H1 (cell line): Measurements from ENCODE around the gene CENPP. TPM values are rescaled to one million over a fixed set of nuclear protein-coding genes. Genes with fewer than 3 reads are reported as not detected.

Experiments
- CTCF ChIA-PET: fragments of 300-600 bp; sonication (Branson Sonifier 250); formaldehyde crosslinking; loops from one replicate; lab custom pipeline; 2021; ENCODE audit not compliant: partially characterized antibody; lab: Charles Lee
- POLR2A ChIA-PET: fragments of 300-600 bp; sonication (Branson Sonifier 250); formaldehyde crosslinking; loops from one replicate; lab custom pipeline; 2021; ENCODE audit warnings: inconsistent platforms; ENCODE audit not compliant: partially characterized antibody; lab: Charles Lee
- DNase-seq, 2 experiments: peaks; one replicate each; pipeline versions ENCODE4 v3.0.0 to v3.0.0-alpha.2; 2010 to 2022; ENCODE audit warnings: low spot score in 2 of 2, low read depth in 1 of 2, mixed read lengths in 1 of 2
- FAIRE-seq: peaks from 2 replicates; lab custom pipeline; 2011; peaks lifted over from hg19 to GRCh38; lab: Jason Lieb, UNC
- H2AFZ ChIP-seq: 2 replicates; pipeline ENCODE4 v1.8.1; 2012; ENCODE audit warnings: low read length, inconsistent platforms
- H2AK5ac ChIP-seq: 2 replicates; pipeline ENCODE4 v1.6.1; 2013; ENCODE audit warnings: low read depth, low read length
- H2BK120ac ChIP-seq: replicated peaks from 2 replicates; pipeline ENCODE3; 2013; ENCODE audit warnings: low read depth, low read length, inconsistent platforms
- H2BK12ac ChIP-seq: 2 replicates; pipeline ENCODE4 v1.6.1; 2013; ENCODE audit warnings: low read depth, low read length
- H2BK15ac ChIP-seq: 2 replicates; pipeline ENCODE4 v1.6.1; 2013; ENCODE audit warnings: low read length
- H2BK20ac ChIP-seq: 2 replicates; pipeline ENCODE4 v1.6.1; 2013; ENCODE audit warnings: low read length
- H2BK5ac ChIP-seq: 2 replicates; pipeline ENCODE4 v1.6.1; 2013; ENCODE audit warnings: low read depth, low read length
- H3K14ac ChIP-seq: 2 replicates; pipeline ENCODE4 v1.6.1; 2013; ENCODE audit warnings: inconsistent platforms; ENCODE audit not compliant: insufficient read length
- H3K18ac ChIP-seq: 2 replicates; pipeline ENCODE4 v1.6.1; 2013; ENCODE audit warnings: low read length; ENCODE audit errors: extremely low read depth
- H3K23ac ChIP-seq: 2 replicates; pipeline ENCODE4 v1.6.1; 2013; ENCODE audit warnings: inconsistent platforms; ENCODE audit not compliant: insufficient read length
- H3K23me2 ChIP-seq: 2 replicates; pipeline ENCODE4 v1.6.1; 2013; ENCODE audit warnings: low read depth, low read length
- H3K27ac ChIP-seq: 2 replicates; pipeline ENCODE4 v1.6.1; 2011; ENCODE audit warnings: low read depth, low read length, inconsistent platforms
- H3K27me3 ChIP-seq, 4 experiments: replicated peaks in 1 of 4; 1 replicate in 1 of 4; 2 replicates in 3 of 4; pipeline versions ENCODE4 v1.6.1 to v1.8.1; 2011 to 2013; ENCODE audit warnings: low read length in 3 of 4, mild to moderate bottlenecking in 3 of 4, inconsistent platforms in 2 of 4, mixed read lengths in 2 of 4, moderate library complexity in 1 of 4; ENCODE audit not compliant: control insufficient read depth in 3 of 4, insufficient read depth in 3 of 4; ENCODE audit errors: extremely low read depth in 1 of 4
- H3K36me3 ChIP-seq, 4 experiments: 2 replicates each; pipeline versions ENCODE4 v1.6.1 to v1.8.1; 2011 to 2013; ENCODE audit warnings: mild to moderate bottlenecking in 4 of 4, low read length in 3 of 4, moderate library complexity in 2 of 4, control low read depth in 1 of 4, inconsistent platforms in 1 of 4; ENCODE audit not compliant: insufficient read depth in 4 of 4, control insufficient read depth in 2 of 4
- H3K4ac ChIP-seq: replicated peaks from 2 replicates; pipeline ENCODE3; 2013; ENCODE audit warnings: low read length, low read depth, mixed read lengths, inconsistent platforms; ENCODE audit not compliant: insufficient read length
- H3K4me1 ChIP-seq, 4 experiments: replicated peaks in 1 of 4; 1 replicate in 1 of 4; 2 replicates in 3 of 4; pipeline versions ENCODE4 v1.6.1 to v1.8.1; 2011 to 2013; ENCODE audit warnings: low read length in 3 of 4, inconsistent platforms in 2 of 4, mixed read lengths in 1 of 4; ENCODE audit not compliant: insufficient read depth in 4 of 4, control insufficient read depth in 3 of 4
- H3K4me2 ChIP-seq, 2 experiments: 2 replicates each; pipeline versions ENCODE4 v1.6.1 to v1.8.1; 2011 to 2013; ENCODE audit warnings: low read depth in 2 of 2, low read length in 2 of 2, control low read depth in 1 of 2, inconsistent platforms in 1 of 2, mild to moderate bottlenecking in 1 of 2; ENCODE audit not compliant: insufficient read depth in 1 of 2
- H3K4me3 ChIP-seq, 4 experiments: fragments of 200-600, 300-600 bp in 1 of 4; sonication (generic), shearing (Covaris generic), sonication (Bioruptor Twin) in 1 of 4; 2 replicates each; pipeline versions ENCODE4 v1.5.1 to v1.8.1; 2011 to 2016; ENCODE audit warnings: low read length in 4 of 4, low read depth in 3 of 4, control low read depth in 2 of 4, inconsistent platforms in 2 of 4, mild to moderate bottlenecking in 2 of 4, mixed read lengths in 1 of 4, moderate library complexity in 1 of 4; ENCODE audit not compliant: insufficient read depth in 2 of 4; ENCODE audit errors: extremely low read depth in 1 of 4
- H3K56ac ChIP-seq: replicated peaks from 2 replicates; pipeline ENCODE3; 2013; ENCODE audit warnings: low read depth, mild to moderate bottlenecking, mixed read lengths, low read length, inconsistent platforms; ENCODE audit not compliant: insufficient read length
- H3K79me1 ChIP-seq: 2 replicates; pipeline ENCODE4 v1.6.1; 2013; ENCODE audit warnings: low read depth, low read length, control low read depth
- H3K79me2 ChIP-seq, 2 experiments: 2 replicates each; pipeline versions ENCODE4 v1.6.1 to v1.8.1; 2012 to 2013; ENCODE audit warnings: low read length in 2 of 2, mild to moderate bottlenecking in 2 of 2, inconsistent platforms in 1 of 2; ENCODE audit not compliant: insufficient read depth in 2 of 2, control insufficient read depth in 1 of 2
- H3K9ac ChIP-seq, 4 experiments: replicated peaks in 1 of 4; 1 replicate in 1 of 4; 2 replicates in 3 of 4; pipeline versions ENCODE4 v1.6.1 to v1.8.1; 2011 to 2013; ENCODE audit warnings: low read depth in 3 of 4, low read length in 3 of 4, control low read depth in 2 of 4, mild to moderate bottlenecking in 2 of 4, moderate library complexity in 2 of 4, inconsistent platforms in 1 of 4; ENCODE audit errors: extremely low read depth in 1 of 4
- H3K9me3 ChIP-seq, 2 experiments: 2 replicates each; pipeline versions ENCODE4 v1.6.1 to v1.8.1; 2012 to 2013; ENCODE audit warnings: mild to moderate bottlenecking in 2 of 2, moderate library complexity in 2 of 2, control low read depth in 1 of 2, inconsistent platforms in 1 of 2, low read depth in 1 of 2, low read length in 1 of 2, mixed read lengths in 1 of 2; ENCODE audit not compliant: insufficient read depth in 2 of 2
- H4K20me1 ChIP-seq, 2 experiments: replicated peaks in 1 of 2; 2 replicates each; pipeline versions ENCODE3 to v1.8.1; 2011 to 2013; ENCODE audit warnings: inconsistent platforms in 2 of 2, low read length in 2 of 2, mild to moderate bottlenecking in 1 of 2; ENCODE audit not compliant: insufficient read depth in 2 of 2, control insufficient read depth in 1 of 2
- H4K5ac ChIP-seq: 2 replicates; pipeline ENCODE4 v1.6.1; 2013; ENCODE audit warnings: low read length, low read depth, mixed read lengths, inconsistent platforms; ENCODE audit not compliant: insufficient read length
- H4K8ac ChIP-seq: 2 replicates; pipeline ENCODE4 v1.8.0; 2013; ENCODE audit warnings: mild to moderate bottlenecking, moderate library complexity, low read length, inconsistent platforms; ENCODE audit not compliant: insufficient read depth; ENCODE audit errors: extremely low read depth
- H4K91ac ChIP-seq: replicated peaks from 2 replicates; pipeline ENCODE3; 2013; ENCODE audit warnings: low read length, mixed read lengths, inconsistent platforms; ENCODE audit not compliant: insufficient read length
- BRCA1 ChIP-seq: IDR thresholded peaks from 2 replicates; pipeline ENCODE4 v1.6.1; 2012; ENCODE audit warnings: low read depth, low read length, improper control_type of control experiment
- CBX8 ChIP-seq: fragments of 300-800, 300-1000 bp; sonication (generic); IDR thresholded peaks from 2 replicates; pipeline ENCODE4 v1.7.1; 2016; ENCODE audit warnings: low read depth, low read length, borderline replicate concordance
- CTCF ChIP-seq, 3 experiments: IDR thresholded peaks; 1 replicate in 2 of 3; 2 replicates in 1 of 3; pipeline versions ENCODE4 v1.5.1 to v1.6.1; 2011; ENCODE audit warnings: low read length in 3 of 3, mild to moderate bottlenecking in 3 of 3, inconsistent platforms in 2 of 3, low read depth in 1 of 3, moderate library complexity in 1 of 3; ENCODE audit not compliant: insufficient read depth in 1 of 3; ENCODE audit errors: control extremely low read depth in 1 of 3
- EP300 ChIP-seq, 2 experiments: IDR thresholded peaks; 1 replicate in 1 of 2; 2 replicates in 1 of 2; pipeline ENCODE4 v1.6.1; 2011 to 2012; ENCODE audit warnings: low read depth in 2 of 2, low read length in 2 of 2, mild to moderate bottlenecking in 2 of 2, borderline replicate concordance in 1 of 2, inconsistent platforms in 1 of 2, moderate library complexity in 1 of 2
- FOSL1 ChIP-seq: IDR thresholded peaks from 2 replicates; pipeline ENCODE4 v1.6.1; 2011; ENCODE audit warnings: mild to moderate bottlenecking, low read depth, low read length, moderate library complexity; ENCODE audit not compliant: insufficient read depth
- GABPA ChIP-seq: IDR thresholded peaks from 2 replicates; pipeline ENCODE4 v1.6.1; 2011; ENCODE audit warnings: mild to moderate bottlenecking, low read length, moderate library complexity, borderline replicate concordance; ENCODE audit not compliant: insufficient read depth
- SIN3A ChIP-seq, 2 experiments: IDR thresholded peaks in 1 of 2; conservative IDR thresholded peaks in 1 of 2; 2 replicates each; pipeline ENCODE4 v1.6.1; 2011 to 2012; ENCODE audit warnings: low read length in 2 of 2, improper control_type of control experiment in 1 of 2, low read depth in 1 of 2, mild to moderate bottlenecking in 1 of 2
- TEAD4 ChIP-seq: IDR thresholded peaks from 2 replicates; pipeline ENCODE4 v1.6.1; 2012; ENCODE audit warnings: low read depth, low read length, inconsistent platforms, mixed read lengths
- YY1 ChIP-seq: IDR thresholded peaks from 2 replicates; pipeline ENCODE4 v1.6.1; 2011; ENCODE audit warnings: low read depth, mild to moderate bottlenecking, low read length
- WGBS, 2 experiments: shearing (Covaris generic) in 1 of 2; methylation state at CpG; one replicate each; pipeline versions ENCODE4 v1.1.6 to v1.1.7; 2013 to 2015; ENCODE audit warnings: low lambda C conversion rate in 2 of 2, mixed read lengths in 2 of 2, inconsistent platforms in 1 of 2, low coverage in 1 of 2, missing lambda C conversion rate in 1 of 2; ENCODE audit not compliant: insufficient replicate concordance in 2 of 2, insufficient coverage in 1 of 2, insufficient read length in 1 of 2; ENCODE audit errors: extremely low coverage in 1 of 2, missing lambda C conversion rate in 1 of 2; 5-methylcytosine and 5-hydroxymethylcytosine counted together
- polyA plus RNA-seq, 7 experiments: library from polyadenylated mRNA; depleted of rRNA in 3 of 7; stranded (reverse) in 5 of 7; unstranded in 2 of 7; fragments of >200 nt in 5 of 7; fragments of 200-250 nt in 2 of 7; gene quantifications; 1 replicate in 5 of 7; 2 replicates in 1 of 7; 4 replicates in 1 of 7; pipeline versions ENCODE4 v1.2.1 to v1.2.3, GENCODE V29; 2011 to 2013; ENCODE audit warnings: missing spikeins in 2 of 7, mixed read lengths in 2 of 7
- total RNA-seq: library from RNA; stranded (reverse); fragmentation: NEBNext Ultra II Directional; extraction: Animal tissue kit (Norgen Biotek cat#: 25700); gene quantifications from 2 replicates; pipeline ENCODE4 v1.2.1, GENCODE V29; 2021
- TF ChIP-seq, protein P1 (sequence below): IDR thresholded peaks from 2 replicates; pipeline ENCODE4 v1.6.1; 2012; ENCODE audit warnings: inconsistent platforms

CENPP gene
- total and polyA plus RNA-seq, 2 of the 8 experiments (the other 6 are each of a cell fraction or from before 2014, with no cell fraction given) = 2.7 to 10.8 TPM

GRCh38 chr9:92658176-92658575, 332.4 kb downstream of the CENPP start:
- Histone ChIP-seq H3K4ac (no peak overlapping the region), H3K56ac (no peak overlapping the region), H3K4me1 (peaks cover 0 to 10% (median 3%) of the 10 kb centered on the region in 4 experiments; a peak in 4 of 7 replicates), H3K18ac (no peak overlapping the region), H3K9ac (no peak overlapping the region), H3K4me3 (no peak overlapping the region), H3K9me3 (no peaks in the 10 kb centered on the region), H2BK12ac (no peak overlapping the region), H2AFZ (no peak overlapping the region), H3K4me2 (no peak overlapping the region), H2AK5ac (no peak overlapping the region), H3K79me2 (peaks cover 0 to 26% of the 10 kb centered on the region in 2 experiments; a peak in 3 of 4 replicates), H3K79me1 (peaks cover 9% of the 10 kb centered on the region), H4K20me1 (peaks cover 7 to 14% of the 10 kb centered on the region in 2 experiments), H2BK120ac (no peak overlapping the region), H3K14ac (no peak overlapping the region), H3K27me3 (no peaks in the 10 kb centered on the region), H3K23me2 (no peaks in the 10 kb centered on the region), H4K5ac (no peak overlapping the region), H3K23ac (no peak overlapping the region), H2BK5ac (no peak overlapping the region), H3K27ac (no peak overlapping the region), H3K36me3 (peaks cover 0 to 4% (median 1%) of the 10 kb centered on the region in 4 experiments; a peak in 2 of 8 replicates), H4K91ac (no peak overlapping the region), H4K8ac (no peak overlapping the region), H2BK15ac (no peak overlapping the region), H2BK20ac (no peak overlapping the region)
- DNase-seq = no peak
- ChIA-PET CTCF (interaction anchor here (0.7 to 3.4 kb wide), 10 partner anchors 8 to 332 kb away, joined by 3 to 13 read pairs (median 3); partner anchors contain the start of genes CENPP and IPPK), POLR2A (interaction anchor here (0.7 kb wide), 1 partner anchor 9 kb away, joined by 3 read pairs; no protein-coding TSS in a partner anchor)
- FAIRE-seq = no peak
- 91% methylated on average over 7 of the region's 7 CpGs; no CpG with 5 or more reads in 1 of the 2 experiments for WGBS, 2 experiments
- TF ChIP-seq FOSL1 (no peak), GABPA (no peak), SIN3A (conservative IDR thresholded peaks at IDR 0.05 in 1 of 2, IDR thresholded peaks at IDR 0.05 in 1 of 2; ENCODE audit: low read depth in 1 of 2, low read length in 2 of 2) (no peak), YY1 (no peak), TEAD4 (no peak), EP300 (IDR thresholded peaks at IDR 0.05; ENCODE audit: borderline replicate concordance in 1 of 2, low read depth in 2 of 2, low read length in 2 of 2) (no peak), CTCF (IDR thresholded peaks at IDR 0.05; ENCODE audit: control extremely low read depth in 1 of 3, insufficient read depth in 1 of 3, low read depth in 1 of 3, low read length in 3 of 3) (no peak), CBX8 (no peak), BRCA1 (no peak)
- TF ChIP-seq, protein P1, sequence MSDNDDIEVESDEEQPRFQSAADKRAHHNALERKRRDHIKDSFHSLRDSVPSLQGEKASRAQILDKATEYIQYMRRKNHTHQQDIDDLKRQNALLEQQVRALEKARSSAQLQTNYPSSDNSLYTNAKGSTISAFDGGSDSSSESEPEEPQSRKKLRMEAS = no peak
